RWPE2 (cell line): Measurements from ENCODE around the gene UBAC1.
A peak's percentile ranks its signal among the peaks of the same experiment; 100 is the strongest.

ENCODE experiments used
- ATAC-seq: fragments of 200-7000 bp; cut with Tn5 transposase; 3 replicates; pipeline ENCODE4 v1.9.1; 2021; ENCODE audit warnings: low read depth
- DNase-seq: peaks from one replicate; pipeline ENCODE4 v3.0.0-alpha.2; 2020; ENCODE audit warnings: low spot score
- H3K27ac ChIP-seq: fragments of 450-650 bp; 2 replicates; pipeline ENCODE4 v1.5.1; 2017; ENCODE audit warnings: mild to moderate bottlenecking; ENCODE audit not compliant: poor library complexity, severe bottlenecking
- H3K27me3 ChIP-seq: fragments of 250-450 bp; sonication (Bioruptor Pico); 2 replicates; pipeline ENCODE4 v1.5.1; 2021; ENCODE audit warnings: mild to moderate bottlenecking, moderate library complexity; ENCODE audit not compliant: insufficient read depth, poor library complexity, severe bottlenecking
- H3K36me3 ChIP-seq: fragments of 250-450 bp; sonication (Bioruptor Pico); 2 replicates; pipeline ENCODE4 v1.5.1; 2020; ENCODE audit warnings: low read depth, mild to moderate bottlenecking, moderate library complexity
- H3K4me1 ChIP-seq: fragments of 250-450 bp; sonication (Bioruptor Pico); 2 replicates; pipeline ENCODE4 v1.5.1; 2021; ENCODE audit warnings: mild to moderate bottlenecking, moderate library complexity; ENCODE audit not compliant: insufficient read depth, poor library complexity, severe bottlenecking
- H3K4me3 ChIP-seq: fragments of 250-450 bp; sonication (Bioruptor Pico); 2 replicates; pipeline ENCODE4 v1.5.1; 2021; ENCODE audit warnings: mild to moderate bottlenecking, moderate library complexity; ENCODE audit not compliant: severe bottlenecking
- H3K9me3 ChIP-seq: fragments of 250-450 bp; sonication (Bioruptor Pico); 2 replicates; pipeline ENCODE4 v1.5.1; 2021; ENCODE audit warnings: mild to moderate bottlenecking, moderate library complexity; ENCODE audit not compliant: severe bottlenecking
- TF ChIP-seq, protein P1 (sequence below): fragments of 450-650 bp; IDR thresholded peaks from one replicate; pipeline ENCODE4 v1.5.1; 2017; ENCODE audit warnings: mild to moderate bottlenecking, moderate library complexity; ENCODE audit not compliant: poor library complexity, severe bottlenecking

The UBAC1 gene

GRCh38 chr9:135885100-135885853, 75.9 kb downstream of the UBAC1 start:
- H3K27me3 ChIP-seq: no peaks in the 10 kb centered on the region
- TF ChIP-seq, protein P1, sequence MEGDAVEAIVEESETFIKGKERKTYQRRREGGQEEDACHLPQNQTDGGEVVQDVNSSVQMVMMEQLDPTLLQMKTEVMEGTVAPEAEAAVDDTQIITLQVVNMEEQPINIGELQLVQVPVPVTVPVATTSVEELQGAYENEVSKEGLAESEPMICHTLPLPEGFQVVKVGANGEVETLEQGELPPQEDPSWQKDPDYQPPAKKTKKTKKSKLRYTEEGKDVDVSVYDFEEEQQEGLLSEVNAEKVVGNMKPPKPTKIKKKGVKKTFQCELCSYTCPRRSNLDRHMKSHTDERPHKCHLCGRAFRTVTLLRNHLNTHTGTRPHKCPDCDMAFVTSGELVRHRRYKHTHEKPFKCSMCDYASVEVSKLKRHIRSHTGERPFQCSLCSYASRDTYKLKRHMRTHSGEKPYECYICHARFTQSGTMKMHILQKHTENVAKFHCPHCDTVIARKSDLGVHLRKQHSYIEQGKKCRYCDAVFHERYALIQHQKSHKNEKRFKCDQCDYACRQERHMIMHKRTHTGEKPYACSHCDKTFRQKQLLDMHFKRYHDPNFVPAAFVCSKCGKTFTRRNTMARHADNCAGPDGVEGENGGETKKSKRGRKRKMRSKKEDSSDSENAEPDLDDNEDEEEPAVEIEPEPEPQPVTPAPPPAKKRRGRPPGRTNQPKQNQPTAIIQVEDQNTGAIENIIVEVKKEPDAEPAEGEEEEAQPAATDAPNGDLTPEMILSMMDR: no peak
- no peak for ATAC-seq
- no peak for DNase-seq
- H3K4me1 ChIP-seq: peaks cover 42% of the 10 kb centered on the region
- peaks cover 8% of the 10 kb centered on the region; the same call in 1 of the 2 replicates for H3K36me3 ChIP-seq
- no peaks in the 10 kb centered on the region for H3K9me3 ChIP-seq
- no peak overlapping the region for H3K4me3 ChIP-seq
- H3K27ac ChIP-seq: peak overlapping the region; percentile 30

- no peak for ATAC-seq
- H3K9me3 ChIP-seq: no peaks in the 10 kb centered on the region
- TF ChIP-seq, protein P1: no peak
- H3K4me1 ChIP-seq: peaks cover 34% of the 10 kb centered on the region
- no peaks in the 10 kb centered on the region for H3K27me3 ChIP-seq
- DNase-seq: peak; percentile 36
- peaks cover 8% of the 10 kb centered on the region; the same call in 1 of the 2 replicates for H3K36me3 ChIP-seq
- H3K27ac ChIP-seq: no peak overlapping the region
- H3K4me3 ChIP-seq: no peak overlapping the region
These were observed 76.7 kb downstream of the UBAC1 start for GRCh38 chr9:135884328-135885035.

- H3K27ac ChIP-seq: no peak overlapping the region
- peaks cover 25% of the 10 kb centered on the region for H3K4me1 ChIP-seq
- no peaks in the 10 kb centered on the region for H3K27me3 ChIP-seq
- no peak for DNase-seq
- H3K9me3 ChIP-seq: no peaks in the 10 kb centered on the region
- H3K4me3 ChIP-seq: no peak overlapping the region
- peaks cover 8% of the 10 kb centered on the region; the same call in 1 of the 2 replicates for H3K36me3 ChIP-seq
- TF ChIP-seq, protein P1: no peak
- ATAC-seq: no peak
These were observed 77.6 kb downstream of the UBAC1 start for GRCh38 chr9:135883410-135884089.
